HG02678 (cell line): ENCODE data around the gene EMILIN1.
A peak's percentile ranks its signal among the peaks of the same experiment; 100 is the strongest.
"Not testable (repeated sequence)": the region's sequence is repeated elsewhere in the genome, so short reads cannot be mapped to it uniquely, and the experiment has no call there.

Source experiments
- ATAC-seq: cut with Tn5 transposase; IDR thresholded peaks from one replicate; pipeline ENCODE4 v1.9.1; 2021; ENCODE audit warnings: mild to moderate bottlenecking, moderate library complexity; ENCODE audit not compliant: unreplicated experiment

The EMILIN1 gene

DNA sequence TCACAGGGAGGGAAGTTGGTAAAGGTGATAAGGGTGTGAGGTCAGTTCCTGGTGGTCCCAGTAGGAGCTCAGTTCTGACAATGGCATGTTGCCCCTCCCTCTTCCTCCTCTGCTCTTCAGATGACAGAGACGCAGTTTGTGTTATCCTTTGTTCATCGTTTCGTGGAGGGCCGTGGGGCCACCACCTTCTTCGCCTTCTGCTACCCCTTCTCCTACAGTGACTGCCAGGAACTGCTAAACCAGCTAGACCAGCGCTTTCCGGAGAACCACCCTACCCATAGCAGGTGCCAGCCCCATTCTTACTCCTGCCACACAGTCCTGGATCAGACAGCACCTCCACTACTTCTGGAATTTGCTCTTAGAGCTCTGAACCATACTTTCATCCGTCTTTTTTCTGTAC, 24.6 kb upstream of the EMILIN1 start:
- no peak for ATAC-seq

DNA sequence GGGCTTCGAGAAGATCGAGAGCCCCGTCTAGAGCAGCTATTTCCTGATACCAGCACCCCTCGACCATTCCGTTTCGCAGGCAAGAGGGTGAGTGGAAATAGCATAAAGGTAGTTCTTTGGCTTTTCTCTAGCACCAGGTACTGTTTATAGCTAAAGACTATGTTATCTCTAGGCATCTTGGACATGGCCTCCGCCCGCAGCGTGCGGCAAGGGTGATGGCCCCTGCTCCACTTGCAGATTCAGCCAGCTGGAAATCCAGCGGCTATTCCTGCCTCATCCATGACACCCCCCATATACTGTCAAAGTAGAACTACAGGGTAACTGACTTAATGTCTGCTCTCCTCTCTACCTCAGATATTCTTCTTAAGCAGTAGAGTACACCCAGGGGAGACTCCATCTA, 23.7 kb upstream of the EMILIN1 start:
- no peak for ATAC-seq

DNA sequence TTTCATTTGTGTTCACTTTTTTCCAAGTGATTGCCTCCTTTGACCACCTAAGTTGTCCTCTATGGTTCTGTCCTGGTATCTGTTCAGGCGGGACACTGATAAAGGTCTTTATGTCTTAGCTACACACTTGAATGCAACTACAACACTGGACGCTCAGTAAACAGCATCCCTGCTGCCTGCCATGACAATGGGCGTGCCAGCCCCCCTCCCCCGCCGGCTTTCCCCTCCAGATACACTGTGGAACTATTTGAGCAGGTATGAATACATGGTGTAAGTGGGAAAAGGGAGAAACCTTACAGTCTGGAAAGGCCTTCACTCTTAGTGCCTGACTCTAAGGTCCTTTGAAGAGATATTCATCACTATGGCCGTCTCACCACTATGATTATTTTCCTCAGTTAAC, 21.2 kb upstream of the EMILIN1 start:
- no peak for ATAC-seq

- no peak for ATAC-seq
Measured at GRCh38 chr2:27058210-27058609, 20.2 kb upstream of the EMILIN1 start.

DNA sequence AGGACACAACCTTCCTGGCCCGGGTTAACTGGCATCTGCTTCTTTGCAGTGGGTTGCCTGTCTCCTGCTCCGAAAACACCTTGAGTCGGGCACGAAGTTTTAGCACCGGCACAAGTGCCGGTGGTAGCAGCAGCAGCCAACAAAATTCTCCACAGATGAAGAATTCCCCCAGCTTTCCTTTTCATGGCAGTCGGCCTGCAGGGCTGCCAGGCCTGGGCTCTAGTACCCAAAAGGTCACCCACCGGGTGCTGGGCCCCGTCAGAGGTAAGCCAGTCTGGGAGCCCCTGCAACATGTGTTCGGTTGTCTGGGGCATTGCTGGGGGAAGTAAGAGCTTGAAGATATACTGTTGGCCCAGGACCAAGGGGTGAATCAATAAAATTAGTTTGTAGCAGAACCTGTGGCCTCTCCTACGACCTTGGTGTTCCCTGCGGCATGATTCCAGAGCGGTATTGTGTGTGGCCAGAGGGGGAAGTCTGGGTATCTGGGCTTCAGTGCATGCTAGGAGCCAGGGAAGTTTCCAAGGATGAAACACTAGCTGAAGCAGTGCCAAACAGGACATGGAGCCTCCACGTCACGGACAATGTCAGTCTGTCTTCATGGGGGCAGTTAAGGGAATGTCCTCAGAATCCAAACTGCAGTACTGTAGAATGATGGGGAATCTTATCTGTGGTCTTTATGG, 19.1 kb upstream of the EMILIN1 start:
- ATAC-seq: no peak

- no peak for ATAC-seq
Measured at GRCh38 chr2:27060323-27060722, 18.1 kb upstream of the EMILIN1 start.

DNA sequence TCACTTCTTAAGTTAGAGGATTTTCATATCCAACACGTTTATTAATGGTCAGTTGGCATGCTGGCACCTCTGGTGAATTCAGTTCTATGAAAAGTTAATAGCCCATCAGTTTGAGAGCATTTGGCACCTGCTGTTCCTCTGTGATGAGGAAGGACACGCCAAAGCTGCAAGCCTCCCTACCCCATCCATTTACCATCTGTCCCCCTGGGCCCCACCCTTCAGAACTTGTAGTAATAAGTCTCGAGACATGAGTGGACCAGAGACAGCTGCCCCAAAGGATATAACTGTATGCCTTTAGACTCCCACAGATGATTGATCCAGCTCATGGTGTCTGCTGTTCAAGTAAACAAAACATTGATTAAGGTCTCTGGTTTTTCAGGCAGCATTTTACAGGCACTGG, 13.3 kb upstream of the EMILIN1 start:
- no peak for ATAC-seq

- no peak for ATAC-seq
Measured at GRCh38 chr2:27067385-27067784, 11.0 kb upstream of the EMILIN1 start.

DNA sequence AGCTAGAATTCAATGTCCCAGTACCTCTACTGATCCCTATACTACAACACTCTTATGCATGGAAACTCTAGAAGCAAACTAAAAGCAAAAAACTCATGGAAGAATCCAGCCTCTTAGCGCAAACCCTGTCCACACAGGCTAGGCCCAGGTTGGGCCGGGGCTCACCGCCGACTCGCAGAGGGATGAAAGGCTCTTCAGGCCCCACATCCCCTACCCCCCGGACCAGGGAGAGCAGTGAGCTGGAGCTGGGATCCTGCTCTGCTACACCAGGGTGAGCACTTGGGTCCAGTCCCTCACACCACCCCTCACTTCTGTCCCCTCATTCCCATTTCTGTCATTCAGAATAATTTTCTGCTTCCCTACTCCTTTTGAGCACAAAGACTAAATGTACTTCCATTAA, 9.0 kb upstream of the EMILIN1 start:
- no peak for ATAC-seq

- no peak for ATAC-seq
Measured at GRCh38 chr2:27069961-27070618, 8.3 kb upstream of the EMILIN1 start.

DNA sequence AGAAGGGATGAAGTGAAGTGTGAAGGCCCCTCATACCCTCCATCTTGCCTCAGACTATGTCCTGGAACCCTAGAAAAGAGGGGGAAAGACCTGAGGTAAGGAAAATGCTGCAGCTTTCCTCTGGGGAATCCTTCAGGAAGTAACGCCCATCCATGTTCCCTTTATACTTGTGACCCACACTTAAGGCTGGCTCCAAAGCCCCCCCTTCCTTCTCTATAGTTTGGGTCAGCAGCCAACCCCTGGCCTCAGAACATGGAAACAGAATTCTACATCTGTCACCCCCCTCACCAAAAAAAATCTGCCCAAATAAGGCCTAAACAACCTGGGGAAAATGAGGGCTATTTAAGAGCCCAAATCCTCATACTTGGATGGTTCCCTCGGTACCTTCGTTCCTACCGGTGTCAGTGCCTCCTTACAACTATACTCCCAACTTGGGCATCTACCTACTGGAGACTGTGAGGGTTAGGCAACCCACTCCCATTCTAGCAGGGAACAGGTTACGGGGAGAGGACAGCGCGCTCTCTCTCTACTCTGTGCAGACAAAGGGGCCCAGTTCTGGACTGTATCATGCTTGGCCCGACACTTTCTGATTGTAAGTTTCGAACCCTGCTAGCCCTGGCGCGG, 7.7 kb upstream of the EMILIN1 start:
- no peak for ATAC-seq

DNA sequence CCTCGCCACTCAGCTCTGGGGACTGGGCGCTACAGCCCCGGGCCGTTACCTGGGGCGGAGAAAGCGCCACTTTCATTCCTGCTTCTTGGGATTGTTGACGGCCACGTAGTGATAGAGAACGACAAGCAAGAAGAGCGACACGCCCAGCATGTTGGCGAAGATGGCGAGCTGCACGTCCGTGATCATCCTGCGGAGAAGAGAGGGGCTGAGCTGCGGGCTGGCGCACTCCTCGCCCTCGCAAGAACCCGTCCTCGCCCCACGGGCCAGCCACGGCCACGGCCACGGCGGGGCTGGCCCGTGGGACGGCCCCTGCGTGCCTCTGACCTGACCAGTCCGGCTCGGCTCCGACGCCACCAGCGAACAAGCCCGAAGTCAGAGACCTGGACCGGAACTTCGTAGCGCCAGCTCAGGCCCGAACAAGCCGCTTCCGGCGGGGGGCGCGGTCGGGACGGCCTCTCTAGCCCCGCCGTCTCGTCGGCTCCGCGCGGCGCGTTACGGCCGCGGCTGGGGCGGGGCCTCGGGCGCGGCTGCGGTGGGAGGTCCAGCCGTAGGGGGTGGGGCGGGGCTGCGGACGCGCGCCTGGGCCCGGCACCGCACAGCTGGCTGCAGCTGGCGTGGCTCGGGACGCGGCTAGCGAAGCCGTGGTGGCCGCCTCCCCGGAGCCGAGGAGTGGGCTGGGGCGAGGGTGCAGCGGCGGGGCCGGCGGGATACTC, 7.0 kb upstream of the EMILIN1 start, which contains the start of gene OST4:
Gene OST4, minus strand, starts transcription at position 378 of the 713 bp plus-strand sequence.
- ATAC-seq: peak; percentile 90

- ATAC-seq: peak; percentile 16
Measured at GRCh38 chr2:27071990-27072830, 6.2 kb upstream of the EMILIN1 start.

GRCh38 chr2:27072920-27073319, 5.5 kb upstream of the EMILIN1 start:
- ATAC-seq: no peak

DNA sequence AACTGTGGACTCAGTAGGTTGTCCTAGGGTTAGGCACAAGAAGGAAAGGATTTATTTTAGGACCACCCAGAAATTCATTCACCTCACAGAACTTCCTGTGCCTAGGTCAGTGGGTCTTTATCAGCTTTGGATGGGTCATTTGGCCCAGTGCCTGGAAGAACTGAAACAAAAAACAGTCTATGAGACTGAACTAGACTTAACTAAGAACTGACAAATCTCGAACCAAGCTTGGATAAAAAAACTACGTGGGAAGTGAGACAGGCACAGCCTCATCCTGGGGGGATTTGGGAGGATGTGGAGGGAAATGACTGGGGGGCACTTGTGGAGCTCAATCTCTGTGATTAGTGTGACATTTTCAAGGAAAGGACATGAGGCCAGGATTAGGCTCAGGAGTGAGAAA, 4.6 kb upstream of the EMILIN1 start:
- ATAC-seq: no peak

GRCh38 chr2:27074738-27075565, 3.5 kb upstream of the EMILIN1 start:
- ATAC-seq: no peak

GRCh38 chr2:27075566-27075871, 2.9 kb upstream of the EMILIN1 start:
- not testable (repeated sequence) for ATAC-seq

GRCh38 chr2:27076323-27076722, 2.1 kb upstream of the EMILIN1 start:
- ATAC-seq: no peak

DNA sequence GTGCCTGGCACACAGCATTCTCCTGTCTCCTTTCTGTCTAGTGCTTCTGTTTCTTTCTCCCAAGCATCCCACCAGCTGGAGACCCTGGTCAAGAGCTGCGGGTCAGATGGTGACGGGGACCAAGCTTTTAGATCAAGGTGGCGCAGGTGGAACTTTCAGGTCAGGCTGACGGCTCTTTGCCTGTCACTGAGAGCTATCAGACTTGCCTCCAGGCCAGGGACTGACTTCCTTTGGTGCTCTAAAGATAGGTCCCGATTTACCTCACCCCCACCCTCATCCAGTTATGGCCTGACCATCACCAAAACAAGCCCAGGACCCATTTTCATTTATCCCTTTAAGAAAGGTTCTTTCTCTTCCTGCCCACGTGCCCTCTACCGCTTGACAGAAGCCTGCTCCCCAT, 1.2 kb upstream of the EMILIN1 start:
- ATAC-seq: no peak
